ENCODE results near the gene PTPRN2. TPM values are rescaled to one million over a fixed set of nuclear protein-coding genes. Genes with fewer than 3 reads are reported as not detected.

The PTPRN2 gene
- total RNA-seq, 1 experiment from 2014 or later, result 1.7 TPM

- Histone ChIP-seq H3K36me3 (ENCODE audit: insufficient read depth, low read length) (no peaks in the 10 kb centered on the region), H3K27me3 (ENCODE audit: low read length) (no peaks in the 10 kb centered on the region), H3K79me2 (ENCODE audit: low read length) (no peaks in the 10 kb centered on the region), H3K9ac (ENCODE audit: low read length) (no peak overlapping the region), H3K4me2 (ENCODE audit: low read depth, low read length, poor library complexity, severe bottlenecking) (no peak overlapping the region), H4K20me1 (ENCODE audit: insufficient read depth, low read depth, low read length) (no peaks in the 10 kb centered on the region), H3K9me3 (ENCODE audit: low read length) (no peaks in the 10 kb centered on the region), H3K27ac (ENCODE audit: low read length) (no peak overlapping the region), H2AFZ (ENCODE audit: low read length) (no peak overlapping the region), H3K4me3 (ENCODE audit: low read length) (no peak overlapping the region), H3K9me2 (replicated peaks; ENCODE audit: insufficient read depth, low read length) (no peaks in the 10 kb centered on the region), H3K4me1 (ENCODE audit: low read length) (peaks cover 15% of the 10 kb centered on the region)
- no peak for DNase-seq
Observed at GRCh38 chr7:158494643-158495042, 93.0 kb downstream of the PTPRN2 start.

GRCh38 chr7:158494162-158494586 lies 93.4 kb downstream of the PTPRN2 start:
- no peaks in the 10 kb centered on the region for H4K20me1 ChIP-seq (ENCODE audit: insufficient read depth, low read depth, low read length)
- H3K27me3 ChIP-seq (ENCODE audit: low read length), result no peaks in the 10 kb centered on the region
- no peaks in the 10 kb centered on the region for H3K36me3 ChIP-seq (ENCODE audit: insufficient read depth, low read length)
- H3K27ac ChIP-seq (ENCODE audit: low read length), result no peak overlapping the region
- H2AFZ ChIP-seq (ENCODE audit: low read length), result no peak overlapping the region
- peak; percentile 74 for DNase-seq
- H3K79me2 ChIP-seq (ENCODE audit: low read length), result no peaks in the 10 kb centered on the region
- no peaks in the 10 kb centered on the region for H3K9me3 ChIP-seq (ENCODE audit: low read length)
- H3K4me1 ChIP-seq (ENCODE audit: low read length), result peaks cover 15% of the 10 kb centered on the region
- H3K4me2 ChIP-seq (ENCODE audit: low read depth, low read length, poor library complexity, severe bottlenecking), result no peak overlapping the region
- no peaks in the 10 kb centered on the region for H3K9me2 ChIP-seq (replicated peaks; ENCODE audit: insufficient read depth, low read length)
- H3K9ac ChIP-seq (ENCODE audit: low read length), result no peak overlapping the region
- no peak overlapping the region for H3K4me3 ChIP-seq (ENCODE audit: low read length)

GRCh38 chr7:158492367-158492764 lies 95.3 kb downstream of the PTPRN2 start:
- H3K79me2 ChIP-seq (ENCODE audit: low read length), result no peaks in the 10 kb centered on the region
- H2AFZ ChIP-seq (ENCODE audit: low read length), result no peak overlapping the region
- H3K27ac ChIP-seq (ENCODE audit: low read length), result no peak overlapping the region
- no peaks in the 10 kb centered on the region for H3K27me3 ChIP-seq (ENCODE audit: low read length)
- DNase-seq, result no peak
- H3K9ac ChIP-seq (ENCODE audit: low read length), result no peak overlapping the region
- H3K4me2 ChIP-seq (ENCODE audit: low read depth, low read length, poor library complexity, severe bottlenecking), result no peak overlapping the region
- H3K9me3 ChIP-seq (ENCODE audit: low read length), result no peaks in the 10 kb centered on the region
- H4K20me1 ChIP-seq (ENCODE audit: insufficient read depth, low read depth, low read length), result no peaks in the 10 kb centered on the region
- no peaks in the 10 kb centered on the region for H3K9me2 ChIP-seq (replicated peaks; ENCODE audit: insufficient read depth, low read length)
- no peaks in the 10 kb centered on the region for H3K36me3 ChIP-seq (ENCODE audit: insufficient read depth, low read length)
- no peak overlapping the region for H3K4me3 ChIP-seq (ENCODE audit: low read length)
- peaks cover 15% of the 10 kb centered on the region for H3K4me1 ChIP-seq (ENCODE audit: low read length)

DNA sequence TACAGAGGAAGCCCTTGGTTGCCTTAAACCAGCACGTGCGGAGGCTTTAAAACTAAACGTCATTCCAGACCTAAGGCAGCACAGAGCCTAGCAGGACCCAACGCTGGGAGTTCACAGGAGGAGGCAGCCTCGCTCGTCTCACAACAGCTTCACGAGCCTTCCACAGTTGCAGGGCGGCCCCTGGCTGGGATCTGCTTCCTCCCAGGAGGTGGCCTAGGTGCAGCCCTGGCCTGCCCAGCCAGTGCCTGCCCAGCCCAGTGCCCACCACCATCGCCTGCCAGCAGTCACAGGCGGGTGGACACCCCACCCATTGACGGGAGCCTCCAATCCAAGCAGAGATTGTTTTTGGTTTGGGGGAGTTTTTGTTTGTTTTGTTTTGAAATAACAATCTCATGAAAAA lies 96.5 kb downstream of the PTPRN2 start:
- Histone ChIP-seq H3K27me3 (ENCODE audit: low read length) (no peaks in the 10 kb centered on the region), H3K79me2 (ENCODE audit: low read length) (no peaks in the 10 kb centered on the region), H4K20me1 (ENCODE audit: insufficient read depth, low read depth, low read length) (no peaks in the 10 kb centered on the region), H3K4me3 (ENCODE audit: low read length) (no peak overlapping the region), H3K36me3 (ENCODE audit: insufficient read depth, low read length) (no peaks in the 10 kb centered on the region), H3K9me3 (ENCODE audit: low read length) (no peaks in the 10 kb centered on the region), H3K9ac (ENCODE audit: low read length) (no peak overlapping the region), H3K4me2 (ENCODE audit: low read depth, low read length, poor library complexity, severe bottlenecking) (no peak overlapping the region), H3K9me2 (replicated peaks; ENCODE audit: insufficient read depth, low read length) (no peaks in the 10 kb centered on the region), H2AFZ (ENCODE audit: low read length) (no peak overlapping the region), H3K27ac (ENCODE audit: low read length) (no peak overlapping the region), H3K4me1 (ENCODE audit: low read length) (peaks cover 15% of the 10 kb centered on the region)
- DNase-seq, result no peak

GRCh38 chr7:158490171-158490782 lies 97.3 kb downstream of the PTPRN2 start:
- no peaks in the 10 kb centered on the region for H3K9me2 ChIP-seq (replicated peaks; ENCODE audit: insufficient read depth, low read length)
- no peak for DNase-seq
- peaks cover 10% of the 10 kb centered on the region for H3K4me1 ChIP-seq (ENCODE audit: low read length)
- no peak overlapping the region for H2AFZ ChIP-seq (ENCODE audit: low read length)
- no peak overlapping the region for H3K9ac ChIP-seq (ENCODE audit: low read length)
- H3K27me3 ChIP-seq (ENCODE audit: low read length), result no peaks in the 10 kb centered on the region
- H3K4me3 ChIP-seq (ENCODE audit: low read length), result no peak overlapping the region
- H4K20me1 ChIP-seq (ENCODE audit: insufficient read depth, low read depth, low read length), result no peaks in the 10 kb centered on the region
- H3K79me2 ChIP-seq (ENCODE audit: low read length), result no peaks in the 10 kb centered on the region
- H3K36me3 ChIP-seq (ENCODE audit: insufficient read depth, low read length), result no peaks in the 10 kb centered on the region
- no peaks in the 10 kb centered on the region for H3K9me3 ChIP-seq (ENCODE audit: low read length)
- H3K4me2 ChIP-seq (ENCODE audit: low read depth, low read length, poor library complexity, severe bottlenecking), result no peak overlapping the region
- H3K27ac ChIP-seq (ENCODE audit: low read length), result no peak overlapping the region

GRCh38 chr7:158489462-158490155 lies 98.0 kb downstream of the PTPRN2 start:
- Histone ChIP-seq H3K9me3 (ENCODE audit: low read length) (no peaks in the 10 kb centered on the region), H3K4me2 (ENCODE audit: low read depth, low read length, poor library complexity, severe bottlenecking) (no peak overlapping the region), H3K4me1 (ENCODE audit: low read length) (peaks cover 5% of the 10 kb centered on the region), H3K36me3 (ENCODE audit: insufficient read depth, low read length) (no peaks in the 10 kb centered on the region), H3K27me3 (ENCODE audit: low read length) (no peaks in the 10 kb centered on the region), H3K4me3 (ENCODE audit: low read length) (no peak overlapping the region), H4K20me1 (ENCODE audit: insufficient read depth, low read depth, low read length) (no peaks in the 10 kb centered on the region), H3K9ac (ENCODE audit: low read length) (no peak overlapping the region), H2AFZ (ENCODE audit: low read length) (no peak overlapping the region), H3K9me2 (replicated peaks; ENCODE audit: insufficient read depth, low read length) (no peaks in the 10 kb centered on the region), H3K79me2 (ENCODE audit: low read length) (no peaks in the 10 kb centered on the region), H3K27ac (ENCODE audit: low read length) (no peak overlapping the region)
- DNase-seq, result no peak

GRCh38 chr7:158488181-158488971 lies 99.2 kb downstream of the PTPRN2 start:
- H4K20me1 ChIP-seq (ENCODE audit: insufficient read depth, low read depth, low read length), result no peaks in the 10 kb centered on the region
- H3K27ac ChIP-seq (ENCODE audit: low read length), result no peak overlapping the region
- no peak overlapping the region for H3K9ac ChIP-seq (ENCODE audit: low read length)
- H3K4me3 ChIP-seq (ENCODE audit: low read length), result no peak overlapping the region
- no peak for DNase-seq
- no peaks in the 10 kb centered on the region for H3K9me2 ChIP-seq (replicated peaks; ENCODE audit: insufficient read depth, low read length)
- H3K9me3 ChIP-seq (ENCODE audit: low read length), result no peaks in the 10 kb centered on the region
- H3K27me3 ChIP-seq (ENCODE audit: low read length), result no peaks in the 10 kb centered on the region
- no peaks in the 10 kb centered on the region for H3K36me3 ChIP-seq (ENCODE audit: insufficient read depth, low read length)
- no peaks in the 10 kb centered on the region for H3K79me2 ChIP-seq (ENCODE audit: low read length)
- H3K4me2 ChIP-seq (ENCODE audit: low read depth, low read length, poor library complexity, severe bottlenecking), result no peak overlapping the region
- no peak overlapping the region for H2AFZ ChIP-seq (ENCODE audit: low read length)
- no peaks in the 10 kb centered on the region for H3K4me1 ChIP-seq (ENCODE audit: low read length)

GRCh38 chr7:158487631-158488151 lies 99.9 kb downstream of the PTPRN2 start:
- Histone ChIP-seq H3K9ac (ENCODE audit: low read length) (no peak overlapping the region), H2AFZ (ENCODE audit: low read length) (no peak overlapping the region), H3K36me3 (ENCODE audit: insufficient read depth, low read length) (no peaks in the 10 kb centered on the region), H3K9me3 (ENCODE audit: low read length) (no peaks in the 10 kb centered on the region), H3K79me2 (ENCODE audit: low read length) (no peaks in the 10 kb centered on the region), H3K4me2 (ENCODE audit: low read depth, low read length, poor library complexity, severe bottlenecking) (no peak overlapping the region), H3K4me3 (ENCODE audit: low read length) (no peak overlapping the region), H4K20me1 (ENCODE audit: insufficient read depth, low read depth, low read length) (no peaks in the 10 kb centered on the region), H3K27me3 (ENCODE audit: low read length) (no peaks in the 10 kb centered on the region), H3K27ac (ENCODE audit: low read length) (no peak overlapping the region), H3K4me1 (ENCODE audit: low read length) (no peaks in the 10 kb centered on the region), H3K9me2 (replicated peaks; ENCODE audit: insufficient read depth, low read length) (no peaks in the 10 kb centered on the region)
- no peak for DNase-seq
